SH-SY5Y (cell line): ENCODE measurements around the gene PCSK4.

Experiments
- GATA2 ChIP-seq: IDR thresholded peaks from 2 replicates; pipeline ENCODE4 v1.6.1; 2011; ENCODE audit warnings: mild to moderate bottlenecking, low read depth, low read length
- GATA3 ChIP-seq: IDR thresholded peaks from 2 replicates; pipeline ENCODE4 v1.6.1; 2011; ENCODE audit warnings: low read depth, mild to moderate bottlenecking, low read length, moderate library complexity

GRCh38 chr19:1472231-1473084 lies 17.7 kb downstream of the PCSK4 start:
- TF ChIP-seq GATA2 (no peak), GATA3 (no peak)
